GM21717 (cell line): ENCODE measurements around the gene FAM118A.
A peak's percentile ranks its signal among the peaks of the same experiment; 100 is the strongest.
"Not testable (repeated sequence)": the region's sequence is repeated elsewhere in the genome, so short reads cannot be mapped to it uniquely, and the experiment has no call there.

ENCODE experiments used
- ATAC-seq: cut with Tn5 transposase; IDR thresholded peaks from one replicate; pipeline ENCODE4 v1.9.1; 2021; ENCODE audit warnings: mild to moderate bottlenecking, moderate library complexity; ENCODE audit not compliant: unreplicated experiment

FAM118A gene

DNA sequence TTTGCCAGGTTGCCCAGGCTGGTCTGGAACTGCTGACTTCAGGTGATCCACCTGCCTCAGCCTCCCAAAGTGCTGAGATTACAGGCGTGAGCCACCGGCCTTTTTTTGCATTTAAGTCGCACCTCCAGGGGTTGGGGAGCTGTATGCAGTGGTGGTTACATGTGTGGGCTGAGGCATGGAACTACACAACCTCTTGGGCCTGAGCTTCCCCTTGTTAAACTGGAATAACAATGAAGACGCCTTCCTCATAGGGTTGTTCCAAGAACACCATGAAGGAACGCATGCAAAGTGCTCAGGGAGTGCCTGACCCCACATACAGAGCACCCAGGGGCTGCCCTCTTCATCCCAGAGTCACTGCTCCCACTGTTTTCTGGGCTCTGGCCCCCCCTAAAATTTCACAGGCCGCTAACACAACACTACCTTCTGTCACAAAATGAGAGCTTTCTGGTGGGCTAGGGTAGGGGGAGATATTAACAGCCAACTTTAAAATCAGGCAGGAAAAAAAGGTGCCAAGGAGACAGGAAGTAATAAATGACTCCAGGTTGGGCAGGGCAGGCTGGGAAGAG, 1.3 kb upstream of the FAM118A start:
- ATAC-seq: no peak

DNA sequence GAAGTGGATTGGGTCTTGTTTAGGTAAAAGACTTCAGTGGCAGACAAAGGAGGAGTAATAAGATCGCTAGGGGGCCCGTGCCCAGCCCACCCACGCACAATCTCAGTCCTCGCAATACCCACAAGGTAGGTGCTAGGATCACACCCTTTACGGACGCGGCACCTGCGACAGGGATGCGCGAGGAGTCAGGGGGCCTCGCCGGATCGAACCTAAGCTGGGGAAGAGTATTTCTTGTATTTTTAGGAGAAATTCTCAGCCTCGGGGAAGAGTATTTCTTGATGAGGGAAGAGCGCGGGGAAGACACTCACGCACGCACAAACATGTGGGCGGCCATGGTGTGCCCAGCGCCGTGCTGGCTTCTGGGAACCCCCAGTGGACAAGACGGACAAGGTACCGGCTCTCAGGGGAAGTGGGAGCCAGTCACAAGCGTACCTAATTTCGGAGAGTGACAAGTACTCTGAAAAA, 745 bp upstream of the FAM118A start:
- no peak for ATAC-seq

DNA sequence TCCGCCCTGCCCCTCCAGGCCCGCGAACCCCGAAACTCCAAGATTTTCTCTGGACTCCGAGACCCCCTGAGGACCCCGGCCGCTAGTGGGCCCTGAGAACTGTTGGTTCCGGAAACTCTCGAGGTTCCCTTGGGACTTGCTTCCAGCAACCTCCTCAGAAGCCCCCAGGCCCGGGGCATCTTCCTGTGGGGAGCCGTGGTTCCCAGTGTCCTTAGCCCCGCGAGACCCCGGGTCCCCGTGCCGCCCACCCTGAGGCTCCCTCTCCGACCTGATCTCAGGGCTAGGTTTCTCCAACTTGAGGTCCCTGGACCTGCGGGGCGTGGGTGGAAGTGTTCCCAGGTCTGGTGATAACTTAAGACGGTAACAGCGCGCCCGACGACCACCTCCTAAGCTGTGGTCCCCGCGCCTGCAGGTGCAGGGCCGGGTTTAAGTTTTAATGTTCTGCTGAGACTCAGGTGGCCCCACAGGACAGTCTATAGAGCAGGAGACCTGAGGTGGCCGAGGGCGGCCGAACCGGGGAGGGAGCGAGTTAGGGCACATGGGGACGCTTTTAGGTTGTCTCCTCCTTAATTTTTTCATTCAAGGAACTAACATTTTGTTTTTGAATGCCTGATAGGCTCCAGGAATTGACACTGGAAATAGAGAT, 720 bp downstream of the FAM118A start:
- no peak for ATAC-seq

DNA sequence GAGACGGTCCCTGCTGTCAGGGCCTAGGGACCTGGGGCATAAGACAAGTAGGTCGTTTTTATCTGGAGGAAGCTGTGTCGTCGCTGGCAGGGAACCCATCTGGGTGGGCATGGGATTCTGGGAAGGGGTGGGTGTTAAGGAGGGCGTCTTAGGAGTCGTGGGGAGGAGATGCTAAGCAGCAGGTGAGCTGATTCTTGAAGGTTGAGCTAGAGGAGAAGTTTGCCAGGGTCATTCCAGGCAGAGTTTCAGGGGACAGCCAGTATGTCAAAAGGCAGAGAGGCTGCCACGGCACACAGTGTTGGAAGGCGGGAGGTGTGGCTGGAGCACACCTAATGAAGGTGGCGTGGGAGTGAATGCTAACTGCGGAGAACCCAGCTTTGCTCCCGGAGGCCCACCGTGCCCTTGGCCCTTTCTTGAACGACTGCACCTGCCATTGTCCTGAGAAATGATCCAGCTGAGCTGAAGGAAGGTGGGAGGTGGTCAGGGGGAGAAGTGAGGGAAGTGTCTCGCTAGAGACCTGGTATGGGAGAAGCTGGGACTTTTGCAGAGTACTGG, 1.3 kb downstream of the FAM118A start:
- no peak for ATAC-seq

DNA sequence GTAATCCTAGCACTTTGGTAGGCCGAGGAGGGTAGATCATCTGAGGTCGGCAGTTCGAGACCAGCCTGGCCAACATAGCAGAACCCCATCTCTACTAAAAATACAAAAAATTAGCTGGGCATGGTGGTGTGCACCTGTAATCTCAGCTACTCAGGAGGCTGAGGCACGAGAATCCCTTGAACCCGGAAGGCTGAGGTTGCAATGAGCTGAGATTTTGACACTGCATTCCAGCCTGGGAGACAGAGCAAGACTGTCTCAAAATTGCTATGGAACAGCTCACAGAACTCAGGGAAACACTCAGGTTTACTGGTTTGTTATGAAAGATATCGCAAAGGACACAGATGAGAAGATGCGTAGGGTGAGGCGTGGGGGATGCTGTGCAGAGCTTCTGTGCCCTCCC, 2.7 kb downstream of the FAM118A start:
- no peak for ATAC-seq

DNA sequence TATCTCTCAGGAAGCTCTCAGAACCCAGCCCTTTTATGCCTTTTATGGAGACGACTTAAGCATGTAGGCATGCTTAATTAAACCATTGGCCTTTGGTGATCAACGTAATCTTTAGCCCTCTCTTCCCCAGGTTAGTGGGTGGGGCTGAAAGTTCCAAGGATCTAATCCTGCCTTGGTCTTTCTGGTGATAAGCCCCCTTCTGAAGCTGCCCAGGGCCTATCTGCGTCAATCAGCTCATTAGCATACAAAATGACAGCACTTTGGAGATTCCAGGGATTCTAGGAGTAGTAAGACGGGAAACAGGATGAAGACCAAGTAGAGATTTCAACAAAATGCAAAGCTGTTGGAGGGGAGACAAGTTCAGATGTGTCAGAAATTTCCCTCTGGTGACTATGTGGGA, 3.1 kb downstream of the FAM118A start:
- ATAC-seq: no peak

DNA sequence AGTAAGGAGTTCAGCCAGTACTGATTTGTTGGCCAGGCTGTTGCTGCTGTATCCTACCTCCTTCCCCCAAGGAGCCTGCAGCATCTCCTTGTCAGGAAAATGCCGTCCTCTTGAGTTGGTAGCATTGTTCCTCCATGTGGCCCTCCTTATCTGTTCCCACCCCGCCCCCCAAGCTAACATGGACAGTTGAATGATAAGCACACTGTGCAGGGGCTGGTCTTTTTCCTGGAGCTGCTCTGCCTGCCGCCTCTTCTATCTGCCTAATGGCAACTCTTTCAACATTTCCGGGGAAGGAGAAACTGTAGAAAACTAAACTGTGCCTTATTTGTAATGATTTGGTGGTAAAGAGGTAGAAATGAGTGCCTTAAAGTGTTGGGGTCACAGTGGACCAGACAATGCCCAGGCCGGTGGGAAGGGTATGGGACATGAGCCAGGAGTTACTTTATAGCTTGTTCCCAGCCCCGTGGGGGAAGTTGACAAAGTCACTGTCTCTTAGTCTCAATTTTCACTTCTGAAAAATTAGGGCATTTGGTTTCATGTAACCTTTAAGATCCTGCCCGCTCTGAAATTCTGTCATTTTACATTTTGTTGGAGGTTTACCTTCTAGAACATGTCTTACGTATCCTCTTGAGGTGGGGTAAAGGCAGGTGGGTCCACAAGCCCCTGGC, 4.5 kb downstream of the FAM118A start:
- no peak for ATAC-seq

DNA sequence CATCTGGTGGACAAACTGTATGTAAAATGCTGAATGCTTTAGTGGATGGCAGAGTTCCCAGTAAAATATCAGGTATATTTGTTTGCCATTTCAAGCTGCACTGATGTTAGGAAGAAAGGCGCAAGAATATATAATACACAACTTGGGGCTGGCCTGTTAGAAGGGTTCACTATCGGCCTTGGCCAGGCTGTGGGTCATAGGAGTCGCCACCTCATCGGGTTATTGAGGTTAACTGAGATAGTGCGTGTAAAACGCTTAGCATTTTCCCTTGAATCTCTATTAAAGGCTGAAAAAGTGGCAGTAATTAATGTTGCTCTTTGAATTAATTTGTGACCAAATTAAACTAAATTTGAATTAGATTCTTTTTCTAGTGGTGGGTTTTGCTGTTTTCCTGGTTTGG, 5.1 kb downstream of the FAM118A start:
- no peak for ATAC-seq

DNA sequence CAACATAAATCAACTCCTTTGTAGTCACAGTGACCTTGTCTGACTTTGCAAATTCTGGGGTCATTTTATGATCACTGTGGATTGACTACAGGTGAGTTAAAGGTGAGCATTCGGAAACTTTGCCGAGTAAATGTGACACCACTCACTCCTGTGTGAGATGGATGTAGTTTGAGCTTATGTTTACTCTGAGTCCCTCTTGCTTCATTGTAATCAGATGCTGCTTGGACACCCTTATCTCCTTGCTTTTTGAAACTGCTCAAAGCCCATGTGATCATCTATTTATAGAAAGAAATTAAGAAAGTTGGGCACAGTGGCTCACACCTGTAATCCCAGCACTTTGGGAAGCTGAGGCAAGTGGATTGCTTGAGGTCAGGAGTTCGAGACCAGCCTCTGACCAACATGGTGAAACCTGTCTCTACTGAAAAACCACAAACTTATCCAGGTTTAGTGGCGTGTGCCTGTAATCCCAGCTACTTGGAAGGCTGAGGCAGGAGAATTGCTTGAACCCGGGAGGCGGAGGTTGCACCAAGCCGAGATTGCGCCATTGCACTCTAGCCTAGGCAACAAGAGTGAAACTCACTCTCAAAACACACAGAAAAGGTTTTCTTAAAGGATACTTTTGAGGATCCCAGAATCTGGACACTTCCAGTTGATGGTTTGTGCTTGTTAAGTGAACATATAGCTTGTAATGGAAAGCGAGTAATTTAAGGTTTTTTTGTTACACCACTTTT, 7.2 kb downstream of the FAM118A start:
- no peak for ATAC-seq

DNA sequence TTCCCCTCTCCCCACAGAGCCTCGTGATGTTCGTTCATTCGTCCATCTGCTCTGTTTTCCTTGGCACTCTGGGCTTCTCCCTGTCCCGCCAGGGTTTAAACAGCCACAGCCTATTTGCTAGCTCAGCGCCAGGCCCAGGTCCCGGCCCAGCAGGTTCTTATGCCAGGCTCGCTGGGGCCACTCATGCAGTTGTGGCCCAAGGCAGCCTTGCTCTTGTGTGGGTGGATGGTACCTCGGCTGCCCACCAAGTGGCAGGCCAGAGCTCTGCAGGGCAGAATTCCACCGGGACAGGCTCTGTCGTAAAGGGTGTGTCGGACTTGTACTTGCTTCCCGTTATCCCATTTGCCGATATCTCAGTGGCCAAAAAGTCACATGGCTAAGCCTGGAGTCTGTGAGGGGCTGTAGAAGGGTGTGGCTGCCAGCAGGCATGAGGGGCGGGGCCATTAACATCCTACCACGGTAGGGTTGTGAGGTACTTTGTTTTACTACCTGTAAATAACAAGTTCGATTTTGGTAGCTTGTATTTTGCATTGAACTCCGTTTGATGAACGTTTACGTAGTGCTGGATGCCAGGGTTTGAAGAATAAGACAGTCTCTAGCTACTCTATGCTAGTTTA, 7.9 kb downstream of the FAM118A start:
- ATAC-seq: no peak

DNA sequence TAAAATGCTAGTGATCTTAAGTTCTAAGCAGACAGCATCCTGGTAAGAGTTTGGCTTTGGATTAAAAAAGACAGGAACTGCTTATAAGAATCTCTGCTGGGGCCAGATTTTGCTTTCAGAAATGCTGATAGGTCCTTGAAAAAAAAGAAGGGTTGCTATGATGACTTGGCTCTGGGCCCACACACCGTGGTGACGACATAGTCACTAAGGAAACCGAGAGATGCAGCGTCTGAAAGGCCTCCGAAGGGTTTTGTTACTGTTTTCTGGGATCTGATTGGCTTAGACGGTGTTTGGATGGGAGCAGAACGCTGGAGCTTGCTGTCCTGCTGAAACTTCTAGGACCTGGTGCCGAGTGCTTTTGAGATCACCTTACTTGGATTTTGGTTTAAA, 8.4 kb downstream of the FAM118A start:
- ATAC-seq: peak; percentile 56

DNA sequence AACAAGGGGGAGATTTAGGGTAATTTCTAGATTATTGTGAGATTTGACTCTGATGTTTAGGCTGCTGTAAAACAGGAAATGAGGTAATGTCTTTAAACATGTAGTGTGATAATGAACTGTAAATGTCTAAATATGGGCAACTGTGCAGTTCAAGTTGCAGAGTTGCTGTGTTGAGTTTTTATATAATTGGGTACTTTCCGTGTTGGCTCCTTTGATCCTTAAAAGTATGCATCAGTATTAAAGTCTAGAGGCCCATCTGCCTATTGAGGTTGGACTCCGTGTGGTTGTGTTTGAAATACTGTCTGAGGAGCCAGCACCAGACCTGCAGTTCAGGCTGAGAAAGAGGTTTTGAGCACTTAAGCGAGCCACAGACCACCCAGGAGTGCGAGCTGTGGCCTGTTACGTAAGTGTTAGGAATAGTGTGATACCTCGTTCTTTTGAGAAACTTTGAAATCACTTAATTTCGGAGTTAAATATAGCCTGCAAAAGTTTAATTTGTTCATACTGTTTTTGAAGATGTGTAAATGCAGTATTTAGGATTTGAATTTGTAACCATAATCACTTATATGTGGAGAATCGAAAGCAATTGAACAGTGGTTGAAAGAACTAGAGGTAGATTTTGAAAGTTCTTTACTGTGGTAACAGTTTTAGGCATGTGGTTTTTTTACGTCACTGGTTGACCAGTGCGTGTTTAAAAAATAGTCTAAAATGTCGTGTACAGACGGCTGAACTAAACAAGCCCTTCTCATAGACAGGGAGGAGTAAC, 9.0 kb downstream of the FAM118A start:
- peak; percentile 33 for ATAC-seq

DNA sequence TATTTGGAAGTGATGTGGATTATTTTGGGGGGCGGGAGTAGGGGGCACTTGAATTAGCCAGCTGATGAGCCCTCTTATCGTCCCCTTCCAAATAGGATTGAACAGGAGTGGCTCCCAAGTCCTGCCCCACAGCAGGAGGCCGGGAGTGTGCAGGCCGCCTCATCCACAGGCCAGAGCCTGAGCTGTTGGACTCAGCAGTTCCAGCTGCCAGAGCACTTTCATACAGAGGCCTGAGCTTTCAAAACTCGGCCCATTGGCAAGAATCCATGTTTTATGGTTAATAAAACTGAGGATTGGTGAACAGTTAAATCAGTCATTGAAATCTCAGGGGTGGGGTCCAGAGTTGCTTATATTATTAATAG, 9.6 kb downstream of the FAM118A start:
- no peak for ATAC-seq

DNA sequence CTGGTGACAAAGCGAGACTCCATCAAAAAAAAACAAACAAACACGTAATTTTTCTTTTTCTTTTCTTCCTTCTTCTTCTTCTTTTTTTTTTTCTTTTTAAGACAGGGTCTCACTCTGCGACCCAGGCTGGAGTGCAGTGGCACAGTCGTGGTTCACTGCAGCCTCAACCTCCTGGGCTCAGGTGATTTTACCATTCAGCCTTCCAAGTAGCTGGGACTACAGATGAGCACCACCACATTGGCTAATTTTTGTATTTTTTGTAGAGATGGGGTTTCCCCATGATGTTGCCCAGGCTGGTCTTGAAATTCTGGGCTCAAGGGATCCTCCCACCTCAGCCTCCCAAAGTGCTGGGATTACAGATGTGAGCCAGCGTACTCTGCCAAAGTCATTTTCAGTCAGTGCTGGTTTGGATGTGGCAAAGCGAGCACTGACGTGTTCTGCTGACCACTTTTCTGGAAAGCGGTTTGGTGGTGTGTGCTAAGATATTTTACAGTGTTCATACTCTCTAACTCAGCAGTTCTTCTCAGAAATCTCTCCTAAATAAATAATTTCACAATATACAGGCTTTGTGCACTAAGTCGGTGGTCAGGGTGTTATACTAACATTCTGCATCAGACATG, 10.7 kb downstream of the FAM118A start:
- no peak for ATAC-seq

DNA sequence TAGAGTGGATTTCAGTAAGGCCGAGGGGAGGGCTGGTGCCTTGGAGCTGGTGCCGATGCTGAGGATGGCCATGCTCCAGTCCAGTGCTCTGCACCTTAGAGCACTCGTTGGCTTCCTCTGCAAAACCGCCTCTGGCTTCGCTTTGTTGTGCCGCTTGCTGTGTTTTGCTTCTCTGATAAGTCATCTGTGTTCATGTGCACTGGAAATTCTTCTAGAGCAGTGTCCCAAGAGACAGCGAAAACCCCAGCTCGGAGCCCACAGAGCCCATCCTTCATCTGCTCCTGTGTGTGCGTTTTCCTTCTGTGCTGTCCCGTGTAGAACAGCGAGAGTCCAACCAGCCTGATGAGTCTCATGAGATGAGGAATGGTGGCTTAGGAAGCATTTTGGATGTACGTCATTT, 12.1 kb downstream of the FAM118A start:
- ATAC-seq: no peak

DNA sequence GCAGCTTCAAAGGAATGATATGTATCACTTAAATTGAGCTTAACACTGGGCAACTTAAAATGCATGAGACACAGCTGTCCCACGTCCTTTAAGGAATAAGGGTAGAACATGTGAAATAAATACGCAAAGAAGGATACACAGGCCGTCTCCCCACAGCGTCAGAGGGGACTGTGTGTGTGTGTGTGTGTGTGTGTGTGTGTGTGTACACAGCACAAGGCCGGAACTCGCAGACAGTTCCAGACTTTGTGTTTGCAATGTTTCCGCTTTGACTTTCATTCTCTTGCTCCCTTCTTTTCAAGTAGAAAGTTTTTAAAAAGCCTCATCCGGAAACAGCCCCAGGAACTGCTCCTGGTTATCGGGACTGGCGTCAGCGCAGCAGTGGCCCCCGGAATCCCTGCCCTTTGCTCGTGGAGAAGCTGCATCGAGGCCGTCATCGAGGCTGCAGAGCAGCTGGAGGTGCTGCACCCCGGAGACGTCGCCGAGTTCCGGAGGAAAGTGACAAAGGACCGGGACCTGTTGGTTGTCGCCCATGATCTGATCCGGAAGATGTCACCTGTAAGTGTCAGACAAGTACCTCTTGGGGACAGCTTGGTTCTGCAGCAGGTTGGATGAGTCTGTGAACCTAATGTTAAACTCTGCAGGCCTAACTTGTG, 13.3 kb downstream of the FAM118A start:
- ATAC-seq: no peak

DNA sequence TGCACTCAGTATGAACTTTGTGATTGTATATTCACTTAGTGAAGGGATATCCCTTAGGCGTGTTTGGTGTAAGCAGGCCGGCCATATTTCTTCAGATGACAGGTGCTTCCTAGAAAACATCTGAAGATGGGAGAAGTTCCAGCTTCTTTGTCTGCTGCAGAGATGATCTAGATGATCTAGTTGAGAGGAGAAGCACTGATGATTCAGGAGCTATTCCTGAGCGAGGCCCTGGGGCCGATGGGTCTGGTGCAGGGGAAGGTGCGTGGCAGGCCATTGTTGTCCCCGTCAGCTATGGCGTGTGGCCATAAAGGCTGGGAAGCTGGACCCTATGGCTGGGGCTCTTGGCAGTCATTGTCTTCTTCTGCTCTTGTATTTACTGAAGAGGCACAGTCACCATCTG, 14.0 kb downstream of the FAM118A start:
- no peak for ATAC-seq

DNA sequence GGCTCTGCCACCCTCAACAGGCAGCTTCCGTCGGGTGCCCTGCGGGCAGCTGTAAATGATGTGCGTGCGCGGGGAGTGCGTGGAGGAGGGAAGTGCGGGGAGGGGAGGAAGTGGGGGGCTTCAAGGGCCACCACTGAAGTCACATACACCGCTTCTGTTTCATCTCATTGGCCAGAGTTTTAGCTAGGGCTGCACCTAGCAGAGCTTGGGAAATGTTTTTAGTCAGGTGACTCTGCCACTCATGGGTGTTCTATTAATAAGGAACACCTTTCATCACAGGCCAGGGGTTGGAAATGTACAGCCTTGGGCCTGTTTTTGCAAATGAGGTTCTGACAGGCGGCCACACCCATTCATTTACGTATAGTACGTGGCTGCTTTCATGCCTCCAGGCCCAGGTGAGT, 14.6 kb downstream of the FAM118A start:
- no peak for ATAC-seq

DNA sequence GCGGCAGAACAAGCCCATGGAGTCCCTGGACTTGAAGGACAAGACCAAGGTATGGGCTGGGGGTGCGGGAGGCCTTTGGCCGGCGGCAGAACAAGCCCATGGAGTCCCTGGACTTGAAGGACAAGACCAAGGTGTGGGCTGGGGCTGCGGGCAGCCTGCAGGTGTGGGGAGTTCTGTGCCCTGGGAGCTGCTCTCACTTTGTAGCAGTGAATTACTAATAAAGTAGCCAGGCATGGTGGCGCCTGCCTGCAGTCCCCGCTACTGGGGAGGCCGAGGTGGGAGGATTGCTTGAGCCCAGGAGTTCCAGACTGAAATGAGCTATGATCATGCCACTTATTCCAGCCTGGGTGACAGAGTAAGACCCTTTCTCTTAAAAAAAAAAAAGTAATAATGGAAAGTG, 18.5 kb downstream of the FAM118A start:
- not testable (repeated sequence) for ATAC-seq
